BJ (cell line): Measurements from ENCODE around the gene RBBP5. TPM values are rescaled to one million over a fixed set of nuclear protein-coding genes. Genes with fewer than 3 reads are reported as not detected.

Experiments
- CTCF ChIA-PET: fragments of 350-600 bp; formaldehyde crosslinking; extraction: SDS; loops from one replicate; lab custom pipeline; 2021; ENCODE audit warnings: antibody characterized with exemption, inconsistent platforms; lab: Yijun Ruan, JAX
- POLR2A ChIA-PET: fragments of 300-600 bp; sonication (Branson Sonifier 250); formaldehyde crosslinking; extraction: SDS; loops from one replicate; lab custom pipeline; 2021; ENCODE audit warnings: antibody characterized with exemption; lab: Charles Lee
- DNase-seq: peaks from one replicate; pipeline ENCODE4 v3.0.0-alpha.2; 2011; ENCODE audit warnings: low read depth
- H3K27me3 ChIP-seq: 2 replicates; pipeline ENCODE4 v1.6.0; 2011; ENCODE audit warnings: low read length; ENCODE audit not compliant: control insufficient read depth, insufficient read depth
- H3K36me3 ChIP-seq: 2 replicates; pipeline ENCODE4 v1.5.1; 2011; ENCODE audit warnings: low read length; ENCODE audit not compliant: control insufficient read depth, insufficient read depth
- H3K4me3 ChIP-seq: 2 replicates; pipeline ENCODE4 v1.5.1; 2011; ENCODE audit warnings: low read depth, mild to moderate bottlenecking, control low read depth, low read length
- CTCF ChIP-seq: IDR thresholded peaks from 2 replicates; pipeline ENCODE4 v1.5.1; 2011; ENCODE audit warnings: low read depth, mild to moderate bottlenecking, control low read depth, inconsistent platforms, low read length, moderate library complexity; ENCODE audit not compliant: insufficient read depth
- polyA plus RNA-seq: library from polyadenylated mRNA; depleted of rRNA; stranded (reverse); fragments of >200 nt; gene quantifications from 2 replicates; pipeline ENCODE4 v1.2.3, GENCODE V29; 2011

Gene RBBP5
- polyA plus RNA-seq, 1 experiment = 6.4 TPM

GRCh38 chr1:205056188-205056611 is 65.6 kb downstream of the RBBP5 start:
- TF ChIP-seq CTCF = no peak
- POLR2A ChIA-PET = no interaction called here
- no peak for DNase-seq
- CTCF ChIA-PET = interaction anchor here (1.2 to 1.8 kb wide), 3 partner anchors 14 to 115 kb away, joined by 3 to 4 read pairs (median 4); no protein-coding TSS in a partner anchor
- H3K27me3 ChIP-seq = peaks cover 14% of the 10 kb centered on the region; the same call in 1 of the 2 replicates
- no peak overlapping the region for H3K4me3 ChIP-seq
- no peaks in the 10 kb centered on the region for H3K36me3 ChIP-seq

- H3K4me3 ChIP-seq = no peak overlapping the region
- no peak for DNase-seq
- POLR2A ChIA-PET = no interaction called here
- no peak for TF ChIP-seq CTCF
- no peaks in the 10 kb centered on the region for H3K36me3 ChIP-seq
- H3K27me3 ChIP-seq = peaks cover 20% of the 10 kb centered on the region
- CTCF ChIA-PET = interaction anchor here (1.3 to 5.7 kb wide), 3 partner anchors 8 to 64 kb away, joined by 3 to 52 read pairs (median 7); no protein-coding TSS in a partner anchor
Measured at GRCh38 chr1:205054013-205054412, 67.8 kb downstream of the RBBP5 start.

GRCh38 chr1:205053296-205053695 is 68.5 kb downstream of the RBBP5 start:
- ChIA-PET CTCF (interaction anchor here (0.6 to 5.7 kb wide), 6 partner anchors 9 to 1125 kb away, joined by 3 to 52 read pairs (median 5); no protein-coding TSS in a partner anchor), POLR2A (no interaction called here)
- Histone ChIP-seq H3K36me3 (no peaks in the 10 kb centered on the region), H3K27me3 (peaks cover 20% of the 10 kb centered on the region), H3K4me3 (no peak overlapping the region)
- no peak for TF ChIP-seq CTCF
- no peak for DNase-seq

GRCh38 chr1:205052690-205053089 is 69.1 kb downstream of the RBBP5 start:
- H3K4me3 ChIP-seq = no peak overlapping the region
- CTCF ChIA-PET = interaction anchor here (0.6 to 5.7 kb wide), 6 partner anchors 10 to 204 kb away, joined by 3 to 52 read pairs (median 5); no protein-coding TSS in a partner anchor
- peaks cover 23% of the 10 kb centered on the region for H3K27me3 ChIP-seq
- no peak for DNase-seq
- POLR2A ChIA-PET = no interaction called here
- TF ChIP-seq CTCF = no peak
- no peaks in the 10 kb centered on the region for H3K36me3 ChIP-seq

GRCh38 chr1:205049479-205049878 is 72.3 kb downstream of the RBBP5 start:
- no peak for TF ChIP-seq CTCF
- H3K27me3 ChIP-seq = peaks cover 38% of the 10 kb centered on the region
- H3K36me3 ChIP-seq = no peaks in the 10 kb centered on the region
- ChIA-PET POLR2A (no interaction called here), CTCF (interaction anchor here (1.9 to 5.7 kb wide), 2 partner anchors 12 to 13 kb away, joined by 12 to 52 read pairs; no protein-coding TSS in a partner anchor)
- H3K4me3 ChIP-seq = no peak overlapping the region
- no peak for DNase-seq
